ENCODE results near the gene PDGFA.

DNA sequence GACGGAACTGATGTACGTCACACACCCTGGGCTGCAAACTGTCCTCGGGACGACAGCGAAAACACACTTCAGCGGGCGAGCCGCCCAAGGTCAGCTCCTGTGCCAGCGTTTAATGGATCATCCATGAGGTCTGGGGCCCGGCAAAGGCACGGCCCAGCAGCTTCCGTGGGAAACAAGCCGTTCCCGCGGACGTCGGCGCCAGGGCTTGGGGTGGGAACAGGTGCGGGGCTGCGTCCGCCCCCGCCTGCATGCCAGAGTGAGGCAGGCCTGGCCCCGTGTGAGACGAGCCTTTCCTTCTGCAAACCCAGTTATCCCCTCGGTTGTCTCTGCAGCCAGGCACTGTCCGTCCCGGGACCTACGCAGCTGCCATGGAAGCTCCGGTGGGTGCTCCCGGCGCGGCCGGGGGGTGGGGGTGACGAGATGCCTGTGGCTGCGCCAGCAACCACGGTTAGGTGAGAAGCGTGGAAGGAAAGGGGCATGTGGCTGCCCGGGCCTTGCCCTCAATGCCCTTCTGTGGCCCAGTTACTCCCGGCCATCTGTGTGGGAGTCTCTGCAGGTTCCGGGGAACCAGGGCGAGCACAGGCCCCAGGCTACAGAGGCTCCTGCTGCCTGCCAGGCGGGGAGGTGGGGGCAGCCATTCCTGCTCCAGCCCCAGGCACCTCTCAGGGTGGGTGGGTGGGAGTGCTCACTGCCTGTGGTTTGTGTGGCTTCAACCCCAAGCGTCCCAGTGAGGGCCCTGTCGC lies 42.2 kb upstream of the PDGFA start:
- TF ChIP-seq, protein P1, sequence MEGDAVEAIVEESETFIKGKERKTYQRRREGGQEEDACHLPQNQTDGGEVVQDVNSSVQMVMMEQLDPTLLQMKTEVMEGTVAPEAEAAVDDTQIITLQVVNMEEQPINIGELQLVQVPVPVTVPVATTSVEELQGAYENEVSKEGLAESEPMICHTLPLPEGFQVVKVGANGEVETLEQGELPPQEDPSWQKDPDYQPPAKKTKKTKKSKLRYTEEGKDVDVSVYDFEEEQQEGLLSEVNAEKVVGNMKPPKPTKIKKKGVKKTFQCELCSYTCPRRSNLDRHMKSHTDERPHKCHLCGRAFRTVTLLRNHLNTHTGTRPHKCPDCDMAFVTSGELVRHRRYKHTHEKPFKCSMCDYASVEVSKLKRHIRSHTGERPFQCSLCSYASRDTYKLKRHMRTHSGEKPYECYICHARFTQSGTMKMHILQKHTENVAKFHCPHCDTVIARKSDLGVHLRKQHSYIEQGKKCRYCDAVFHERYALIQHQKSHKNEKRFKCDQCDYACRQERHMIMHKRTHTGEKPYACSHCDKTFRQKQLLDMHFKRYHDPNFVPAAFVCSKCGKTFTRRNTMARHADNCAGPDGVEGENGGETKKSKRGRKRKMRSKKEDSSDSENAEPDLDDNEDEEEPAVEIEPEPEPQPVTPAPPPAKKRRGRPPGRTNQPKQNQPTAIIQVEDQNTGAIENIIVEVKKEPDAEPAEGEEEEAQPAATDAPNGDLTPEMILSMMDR (IDR thresholded peaks at IDR 0.05; ENCODE audit: low read depth, low read length, poor library complexity, severe bottlenecking) = no peak
- no peak for TF ChIP-seq EZH2phosphoT487 (IDR thresholded peaks at IDR 0.05; ENCODE audit: borderline replicate concordance, low read length)

All from DOHH2 (cell line).